T1000 (cell line): ENCODE data around the gene CELF2.
"Not testable (repeated sequence)": the region's sequence is repeated elsewhere in the genome, so short reads cannot be mapped to it uniquely, and the experiment has no call there.

Source experiments
- DNase-seq: peaks from one replicate; lab custom pipeline; 2025; ENCODE audit warnings: mixed read lengths; lab: John Stamatoyannopoulos, UW

CELF2 gene

DNA sequence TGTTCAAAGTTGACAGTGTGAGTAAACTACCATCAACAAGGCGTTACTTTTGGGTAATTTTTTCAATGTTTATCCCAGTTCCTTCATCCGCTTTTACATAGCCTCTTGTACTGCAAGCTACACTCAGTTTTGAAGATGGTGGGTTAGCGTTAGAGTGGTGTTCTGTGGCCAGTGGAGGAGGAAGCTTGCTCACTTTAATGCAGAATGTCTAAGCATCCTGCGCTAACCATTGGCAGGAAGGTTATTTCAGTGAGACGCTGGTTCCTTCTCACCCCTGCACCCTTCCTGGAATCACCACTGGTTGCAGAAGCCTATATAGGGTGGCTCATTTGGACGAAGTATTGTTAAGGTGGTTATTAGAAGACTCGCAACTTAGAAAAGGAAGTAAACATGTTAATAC lies 159.1 kb downstream of the CELF2 start:
- DNase-seq, result no peak

DNA sequence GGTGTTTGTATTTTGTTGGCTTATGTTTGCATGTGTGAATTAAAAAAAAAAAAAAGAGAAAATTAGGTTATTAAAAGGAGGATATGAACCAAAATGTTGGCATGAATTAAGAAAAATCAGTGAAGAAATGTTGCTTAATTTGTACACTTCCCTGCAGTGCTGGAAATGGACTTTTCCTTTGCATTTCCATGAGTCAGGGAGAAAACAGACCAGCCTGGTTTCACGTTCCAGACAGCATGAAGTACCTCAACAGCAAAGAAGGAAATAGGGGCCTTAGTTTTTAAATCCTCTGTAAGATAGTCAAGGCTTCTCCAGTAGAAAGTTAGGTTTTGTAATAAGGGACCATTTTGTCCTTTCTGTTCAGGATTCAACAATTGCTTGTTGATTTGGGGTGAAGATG lies 159.7 kb downstream of the CELF2 start:
- no peak for DNase-seq

DNA sequence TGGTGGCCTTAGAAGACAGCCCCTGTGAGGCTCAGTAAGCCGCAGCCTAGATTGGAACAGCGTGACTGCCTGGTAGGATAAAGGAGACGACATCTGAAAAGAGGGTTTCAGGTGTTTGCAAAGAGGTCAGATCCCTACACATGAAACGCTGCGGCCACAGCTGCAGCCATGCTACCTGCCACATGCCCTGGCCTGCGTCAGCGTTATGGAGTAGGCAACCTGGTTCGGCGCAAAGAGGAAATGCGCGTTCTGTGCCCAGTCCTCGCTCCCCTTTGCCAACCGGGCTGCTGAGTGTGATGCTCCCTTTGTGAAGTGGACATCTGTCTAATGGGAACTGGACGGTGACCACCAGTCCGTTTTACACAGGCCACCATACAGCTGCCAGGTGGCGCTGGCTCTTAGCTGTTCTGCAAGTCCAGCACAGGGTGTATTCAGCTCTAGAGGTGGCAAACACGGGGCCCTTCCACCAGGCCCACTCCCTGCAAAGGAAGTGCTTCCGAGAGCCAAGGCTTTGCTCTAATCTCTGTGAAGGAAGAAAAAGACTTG lies 160.3 kb downstream of the CELF2 start:
- no peak for DNase-seq

GRCh38 chr10:11178606-11179515 lies 161.2 kb downstream of the CELF2 start:
- DNase-seq, result no peak

DNA sequence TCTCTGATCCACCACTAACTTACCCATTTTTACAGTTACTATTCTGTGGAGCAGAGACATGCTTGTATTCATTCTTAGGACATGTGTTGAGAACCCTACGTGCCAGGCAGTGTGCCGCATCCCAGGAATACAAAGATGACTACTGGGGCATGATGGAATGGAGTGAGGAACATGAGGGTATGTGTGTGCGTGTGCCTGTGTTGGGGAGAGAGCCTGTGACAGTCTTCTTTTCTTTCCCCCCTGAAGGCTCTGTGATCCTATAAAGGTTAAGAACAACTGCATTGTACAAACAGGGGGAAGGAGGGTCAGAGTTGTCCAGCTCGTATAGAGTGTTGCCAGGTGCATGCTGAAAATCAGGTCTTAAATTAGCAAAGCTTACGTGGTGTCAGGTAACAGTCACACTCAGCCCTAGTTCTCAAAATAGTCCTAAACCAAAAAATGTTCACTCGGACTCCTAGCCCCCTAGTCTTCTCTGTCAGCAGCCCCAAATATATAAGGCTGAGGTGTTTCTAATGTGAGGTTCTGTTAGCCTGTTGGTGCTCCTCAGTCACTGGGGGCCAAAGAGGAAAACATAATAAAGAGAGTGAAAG lies 161.9 kb downstream of the CELF2 start:
- no peak for DNase-seq

GRCh38 chr10:11180228-11180627 lies 162.6 kb downstream of the CELF2 start:
- no peak for DNase-seq

GRCh38 chr10:11181978-11182377 lies 164.3 kb downstream of the CELF2 start:
- no peak for DNase-seq

- DNase-seq, result no peak
Observed at GRCh38 chr10:11183015-11183414, 165.3 kb downstream of the CELF2 start.

GRCh38 chr10:11184093-11184492 lies 166.4 kb downstream of the CELF2 start:
- DNase-seq, result no peak

GRCh38 chr10:11185128-11185665 lies 167.5 kb downstream of the CELF2 start:
- DNase-seq, result not testable (repeated sequence)

DNA sequence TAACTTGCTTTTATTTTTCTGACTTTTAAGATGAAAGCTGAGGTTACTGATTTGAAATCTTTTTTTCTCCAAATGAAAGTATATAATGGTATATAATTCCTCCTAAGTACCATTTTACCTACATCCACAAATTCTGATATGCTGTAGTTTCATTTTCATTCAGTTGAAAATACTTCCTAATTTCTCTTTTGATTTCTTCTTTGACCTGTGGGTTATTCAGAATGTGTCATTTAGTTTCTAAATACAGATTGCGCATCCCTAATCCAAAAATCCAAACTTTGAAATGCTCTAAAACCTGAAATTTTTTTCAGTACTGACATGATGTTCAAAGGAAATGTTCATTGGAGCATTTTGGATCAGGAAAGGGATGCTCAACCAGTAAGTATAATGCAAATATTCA lies 168.7 kb downstream of the CELF2 start:
- DNase-seq, result no peak

GRCh38 chr10:11189582-11190376 lies 172.1 kb downstream of the CELF2 start:
- DNase-seq, result no peak

DNA sequence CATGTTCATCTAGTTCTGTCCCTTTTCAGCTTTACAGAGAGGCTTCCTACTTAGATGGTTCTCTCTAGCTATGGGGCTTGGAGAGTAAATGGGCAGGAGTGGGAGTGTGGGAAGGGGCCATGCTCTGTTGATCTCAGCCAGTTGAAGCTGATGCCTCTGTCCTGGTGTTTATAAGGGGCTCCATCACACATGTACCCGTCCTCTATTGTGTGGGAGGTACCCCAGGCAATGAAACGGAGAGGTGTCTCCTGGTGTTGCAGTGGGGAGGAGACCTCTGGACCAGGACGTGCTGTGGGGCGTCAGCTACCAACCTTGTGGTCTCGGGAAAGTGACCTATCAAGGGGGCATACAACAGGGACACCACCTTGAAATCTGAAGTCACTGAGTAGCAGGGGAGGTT lies 173.5 kb downstream of the CELF2 start:
- no peak for DNase-seq

GRCh38 chr10:11191678-11192077 lies 174.0 kb downstream of the CELF2 start:
- DNase-seq, result no peak

GRCh38 chr10:11192304-11193000 lies 174.8 kb downstream of the CELF2 start:
- no peak for DNase-seq

- DNase-seq, result no peak
Observed at GRCh38 chr10:11193001-11193551, 175.4 kb downstream of the CELF2 start.

DNA sequence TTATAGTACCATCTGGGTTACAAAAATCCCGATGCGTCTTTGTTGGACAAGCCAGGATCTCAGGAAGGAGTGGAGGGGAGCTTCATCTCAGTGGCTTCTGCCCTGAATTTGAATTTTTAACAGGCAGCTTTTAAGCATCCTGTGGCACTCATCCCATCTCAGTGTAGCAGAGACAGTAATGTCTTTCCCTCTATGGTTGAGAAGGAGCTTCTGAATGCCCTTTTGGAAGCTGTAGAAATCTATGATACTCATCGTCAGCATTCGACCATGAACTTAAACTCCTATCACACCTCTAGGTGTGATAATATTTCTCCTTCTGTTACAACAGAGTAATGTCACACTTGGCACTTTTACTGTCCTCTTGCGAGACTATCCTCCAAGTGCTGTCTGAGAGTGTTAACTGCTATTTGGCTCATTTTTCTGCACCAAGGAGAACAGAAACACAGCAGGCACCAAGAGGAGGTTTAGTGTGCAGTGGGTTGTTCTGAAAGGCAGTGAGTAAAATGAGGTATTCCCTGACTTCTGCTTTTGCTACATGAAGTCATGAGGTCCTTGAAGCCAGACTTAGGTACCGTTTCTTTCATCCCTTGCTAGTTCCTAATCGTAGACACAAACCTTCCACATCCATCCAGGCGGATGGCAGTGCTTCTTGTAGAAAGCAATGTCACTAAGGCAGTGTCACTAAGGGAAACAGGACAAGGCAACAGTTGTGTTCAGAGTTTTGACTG lies 177.4 kb downstream of the CELF2 start:
- no peak for DNase-seq

GRCh38 chr10:11195623-11196022 lies 178.0 kb downstream of the CELF2 start:
- DNase-seq, result no peak

GRCh38 chr10:11197266-11197712 lies 179.6 kb downstream of the CELF2 start:
- DNase-seq, result no peak

DNA sequence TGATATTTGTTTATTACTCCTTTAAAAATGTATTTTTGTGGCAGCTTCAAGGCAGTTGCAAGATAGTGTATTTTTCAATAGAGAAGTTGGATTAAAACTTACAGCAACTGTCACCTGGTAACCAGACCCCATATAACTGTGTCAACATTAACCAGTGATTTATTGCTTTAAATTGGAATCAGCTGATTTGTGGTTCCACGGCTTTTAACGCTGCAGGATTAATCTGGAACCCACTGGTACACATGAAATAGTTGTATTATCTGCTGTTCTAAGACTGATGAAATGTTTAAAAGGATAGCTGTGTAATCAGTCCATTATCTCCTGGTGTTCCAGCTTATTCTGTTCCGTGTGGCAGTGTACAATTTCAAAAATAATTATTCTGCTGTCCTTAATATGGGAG lies 180.2 kb downstream of the CELF2 start:
- DNase-seq, result no peak
